Measurements from ENCODE around the gene SNAPIN. TPM values are rescaled to one million over a fixed set of nuclear protein-coding genes. Genes with fewer than 3 reads are reported as not detected.

The SNAPIN gene
- total RNA-seq, 1 experiment from 2014 or later = 39.1 TPM

DNA sequence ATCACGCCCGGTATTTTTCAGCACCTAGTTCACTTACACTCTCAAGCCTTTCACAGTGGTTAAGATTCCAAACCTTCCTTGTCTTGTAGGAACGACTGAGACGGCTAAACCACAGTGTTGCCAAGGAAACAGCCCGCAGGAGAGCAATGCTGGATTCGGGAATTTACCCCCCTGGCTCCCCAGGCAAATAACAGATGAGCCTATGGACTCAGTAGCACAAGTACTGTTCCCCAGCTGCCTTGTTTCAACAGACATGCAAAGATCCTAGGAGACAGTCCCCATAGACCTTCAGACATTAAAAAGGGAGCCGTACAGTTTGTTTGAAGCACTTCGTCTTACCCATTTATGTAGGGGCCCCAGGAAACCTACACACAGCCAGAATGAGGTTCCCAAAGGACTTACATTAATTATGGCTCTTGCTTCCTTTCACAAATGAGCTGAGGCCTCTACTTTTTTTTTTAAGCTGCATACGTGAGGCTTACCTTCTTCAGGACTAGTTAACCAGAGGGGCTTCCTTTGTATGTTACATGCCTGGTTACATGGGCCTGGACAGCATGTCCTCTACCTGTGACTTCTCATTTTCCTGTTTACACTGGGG lies 2.7 kb downstream of the SNAPIN start:
- Histone ChIP-seq H3K27ac (ENCODE audit: low read depth, low read length) (0 out of 2 replicates have a peak overlapping the region, but pooled peaks have one; percentile 8), H4K20me1 (ENCODE audit: insufficient read depth) (no peaks in the 10 kb centered on the region; the same call in 1 of the 2 replicates), H3K4me3 (replicated peaks in 1 of 2; ENCODE audit: low read depth in 1 of 2, low read length in 2 of 2) (no peak overlapping the region), H3K9me2 (ENCODE audit: insufficient read depth) (no peaks in the 10 kb centered on the region), H3K9me3 (ENCODE audit: control insufficient read depth in 1 of 2, insufficient read depth in 1 of 2, low read depth in 1 of 2, low read length in 2 of 2) (no peaks in the 10 kb centered on the region), H3K4me1 (ENCODE audit: control insufficient read depth in 1 of 2, insufficient read depth in 2 of 2, low read length in 2 of 2) (peaks cover 10 to 22% of the 10 kb centered on the region in 2 experiments; a peak in 3 of 4 replicates), H3K36me3 (ENCODE audit: control insufficient read depth in 1 of 2, insufficient read depth in 2 of 2, low read length in 2 of 2) (peaks cover 47 to 53% of the 10 kb centered on the region in 2 experiments), H3K4me2 (ENCODE audit: low read length) (no peak overlapping the region), H3K9ac (ENCODE audit: low read length) (no peak overlapping the region), H3K79me2 (ENCODE audit: insufficient read depth, low read length) (peaks cover 34% of the 10 kb centered on the region), H2AFZ (ENCODE audit: low read depth, low read length, poor library complexity, severe bottlenecking) (no peak overlapping the region), H3K27me3 (ENCODE audit: insufficient read depth, low read length) (no peaks in the 10 kb centered on the region)
- ChIA-PET CTCF (no interaction called here), POLR2A (interaction anchor here (3.0 kb wide), 1 partner anchor 27 kb away, joined by 8 read pairs; the partner anchor contains the start of gene CHTOP), RAD21 (ENCODE audit: low non-redundant PET in 1 of 2, low total read pairs in 2 of 2, uncharacterized antibody in 2 of 2, unreplicated experiment in 2 of 2) (no interaction called here)
- DNase-seq (ENCODE audit: low read depth, low spot score) (no peak), ATAC-seq (no peak)
- no peak for TF ChIP-seq ELF1 (IDR thresholded peaks at IDR 0.05; ENCODE audit: borderline replicate concordance, low read depth)
- TF ChIP-seq SP1 (IDR thresholded peaks at IDR 0.05; ENCODE audit: low read depth) = no peak
- TF ChIP-seq POLR2AphosphoS5 (IDR thresholded peaks at IDR 0.05; ENCODE audit: low read depth, low read length) = no peak; the same call in none of the 2 replicates
- TF ChIP-seq ZNF274 (IDR thresholded peaks at IDR 0.05; ENCODE audit: low read depth, low read length) = no peak
- no peak for TF ChIP-seq EZH2phosphoT487 (IDR thresholded peaks at IDR 0.05; ENCODE audit: borderline replicate concordance)
- no peak for TF ChIP-seq TCF7L2 (IDR thresholded peaks at IDR 0.05; ENCODE audit: borderline replicate concordance, extremely low read depth, insufficient read depth, insufficient read length)
- no peak for TF ChIP-seq POLR2A (IDR thresholded peaks at IDR 0.05; ENCODE audit: borderline replicate concordance, extremely low read depth, insufficient read depth, insufficient read length)
- TF ChIP-seq SIN3A (IDR thresholded peaks at IDR 0.05; ENCODE audit: low read depth) = no peak
- TF ChIP-seq, protein P1, sequence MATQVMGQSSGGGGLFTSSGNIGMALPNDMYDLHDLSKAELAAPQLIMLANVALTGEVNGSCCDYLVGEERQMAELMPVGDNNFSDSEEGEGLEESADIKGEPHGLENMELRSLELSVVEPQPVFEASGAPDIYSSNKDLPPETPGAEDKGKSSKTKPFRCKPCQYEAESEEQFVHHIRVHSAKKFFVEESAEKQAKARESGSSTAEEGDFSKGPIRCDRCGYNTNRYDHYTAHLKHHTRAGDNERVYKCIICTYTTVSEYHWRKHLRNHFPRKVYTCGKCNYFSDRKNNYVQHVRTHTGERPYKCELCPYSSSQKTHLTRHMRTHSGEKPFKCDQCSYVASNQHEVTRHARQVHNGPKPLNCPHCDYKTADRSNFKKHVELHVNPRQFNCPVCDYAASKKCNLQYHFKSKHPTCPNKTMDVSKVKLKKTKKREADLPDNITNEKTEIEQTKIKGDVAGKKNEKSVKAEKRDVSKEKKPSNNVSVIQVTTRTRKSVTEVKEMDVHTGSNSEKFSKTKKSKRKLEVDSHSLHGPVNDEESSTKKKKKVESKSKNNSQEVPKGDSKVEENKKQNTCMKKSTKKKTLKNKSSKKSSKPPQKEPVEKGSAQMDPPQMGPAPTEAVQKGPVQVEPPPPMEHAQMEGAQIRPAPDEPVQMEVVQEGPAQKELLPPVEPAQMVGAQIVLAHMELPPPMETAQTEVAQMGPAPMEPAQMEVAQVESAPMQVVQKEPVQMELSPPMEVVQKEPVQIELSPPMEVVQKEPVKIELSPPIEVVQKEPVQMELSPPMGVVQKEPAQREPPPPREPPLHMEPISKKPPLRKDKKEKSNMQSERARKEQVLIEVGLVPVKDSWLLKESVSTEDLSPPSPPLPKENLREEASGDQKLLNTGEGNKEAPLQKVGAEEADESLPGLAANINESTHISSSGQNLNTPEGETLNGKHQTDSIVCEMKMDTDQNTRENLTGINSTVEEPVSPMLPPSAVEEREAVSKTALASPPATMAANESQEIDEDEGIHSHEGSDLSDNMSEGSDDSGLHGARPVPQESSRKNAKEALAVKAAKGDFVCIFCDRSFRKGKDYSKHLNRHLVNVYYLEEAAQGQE (IDR thresholded peaks at IDR 0.05; ENCODE audit: low read depth) = no peak
- BruUV-seq (replicated peaks) = TSS peak; percentile 17
- intact Hi-C loops (cut with micrococcal nuclease) = no loop called here
